H1 (cell line): ENCODE results near the gene ARMC5. TPM values are rescaled to one million over a fixed set of nuclear protein-coding genes. Genes with fewer than 3 reads are reported as not detected.

Experiments
- BACH1 ChIP-seq: IDR thresholded peaks from 2 replicates; pipeline ENCODE4 v1.6.1; 2012; ENCODE audit warnings: low read length, improper control_type of control experiment
- MAX ChIP-seq: IDR thresholded peaks from 2 replicates; pipeline ENCODE4 v1.6.1; 2012; ENCODE audit warnings: inconsistent platforms
- SIX5 ChIP-seq: IDR thresholded peaks from 2 replicates; pipeline ENCODE4 v1.6.1; 2011; ENCODE audit warnings: mild to moderate bottlenecking, low read depth, low read length
- polyA plus RNA-seq, 7 experiments: library from polyadenylated mRNA; depleted of rRNA in 3 of 7; stranded (reverse) in 5 of 7; unstranded in 2 of 7; fragments of >200 nt in 5 of 7; fragments of 200-250 nt in 2 of 7; gene quantifications; 1 replicate in 5 of 7; 2 replicates in 1 of 7; 4 replicates in 1 of 7; pipeline versions ENCODE4 v1.2.1 to v1.2.3, GENCODE V29; 2011 to 2013; ENCODE audit warnings: missing spikeins in 2 of 7, mixed read lengths in 2 of 7
- total RNA-seq: library from RNA; stranded (reverse); fragmentation: NEBNext Ultra II Directional; extraction: Animal tissue kit (Norgen Biotek cat#: 25700); gene quantifications from 2 replicates; pipeline ENCODE4 v1.2.1, GENCODE V29; 2021

The ARMC5 gene
- total and polyA plus RNA-seq, 2 of the 8 experiments (the other 6 are each of a cell fraction or from before 2014, with no cell fraction given): 7.8 to 8.7 TPM

- TF ChIP-seq MAX (no peak), SIX5 (no peak), BACH1 (no peak)
Observed at GRCh38 chr16:31428279-31428597, 31.1 kb upstream of the ARMC5 start, which contains the start of gene COX6A2 (continued).
